ENCODE measurements around the gene MEA1. TPM values are rescaled to one million over a fixed set of nuclear protein-coding genes. Genes with fewer than 3 reads are reported as not detected.
A peak's percentile ranks its signal among the peaks of the same experiment; 100 is the strongest.
"Not testable (repeated sequence)": the region's sequence is repeated elsewhere in the genome, so short reads cannot be mapped to it uniquely, and the experiment has no call there.

The MEA1 gene
- 31.4 TPM for total RNA-seq

- peak; percentile 81 for FAIRE-seq
These were observed at the start of gene MEA1, which contains the start of gene KLHDC3 for GRCh38 chr6:43013843-43014433. TSS of gene MEA1 (minus strand) at chr6:43013946. CDS start at chr6:43013813, 133 bp downstream. TSS of gene KLHDC3 (plus strand) at chr6:43014249. CDS start at chr6:43017193, 2,944 bp downstream.

GRCh38 chr6:43062818-43063217 lies 49.1 kb upstream of the MEA1 start:
- no peak for DNase-seq (ENCODE audit: low spot score in 2 of 2)

More at GRCh38 chr6:43013843-43014433, at the start of gene MEA1, which contains the start of gene KLHDC3:
- peak; percentile 97 to 99 for DNase-seq (ENCODE audit: low spot score in 2 of 2)

GRCh38 chr6:43061861-43062260 lies 48.1 kb upstream of the MEA1 start:
- no peak for FAIRE-seq

More at GRCh38 chr6:43062818-43063217, 49.1 kb upstream of the MEA1 start:
- FAIRE-seq, result no peak

GRCh38 chr6:43060755-43061633 lies 47.2 kb upstream of the MEA1 start:
- FAIRE-seq, result no peak
- DNase-seq (ENCODE audit: low spot score in 2 of 2), result no peak

More at GRCh38 chr6:43061861-43062260, 48.1 kb upstream of the MEA1 start:
- DNase-seq (ENCODE audit: low spot score in 2 of 2), result no peak

GRCh38 chr6:43060034-43060754 lies 46.4 kb upstream of the MEA1 start:
- no peak for DNase-seq (ENCODE audit: low spot score in 2 of 2)
- no peak for FAIRE-seq

GRCh38 chr6:43059168-43060033 lies 45.7 kb upstream of the MEA1 start, which contains the start of the genes KLC4 and MRPL2:
TSS of gene KLC4 (plus strand) at chr6:43059631. CDS start at chr6:43061336, 1,705 bp downstream.
TSS of gene MRPL2 (minus strand) at chr6:43059434. CDS start at chr6:43059381, 53 bp downstream.
- FAIRE-seq, result no peak
- peak; percentile 98 to 100 for DNase-seq (ENCODE audit: low spot score in 2 of 2)

- DNase-seq (ENCODE audit: low spot score in 2 of 2), result no peak
- no peak for FAIRE-seq
These were observed 44.8 kb upstream of the MEA1 start for GRCh38 chr6:43058531-43058930.

GRCh38 chr6:43055966-43056365 lies 42.2 kb upstream of the MEA1 start:
- no peak for DNase-seq (ENCODE audit: low spot score in 2 of 2)
- FAIRE-seq, result no peak

- no peak for DNase-seq (ENCODE audit: low spot score in 2 of 2)
- FAIRE-seq, result no peak
These were observed 40.6 kb upstream of the MEA1 start for GRCh38 chr6:43054206-43054943.

- no peak for FAIRE-seq
These were observed 39.9 kb upstream of the MEA1 start, which contains the start of gene CUL7 for GRCh38 chr6:43053545-43054205. TSS of gene CUL7 (minus strand) at chr6:43053851. CDS start at chr6:43052788, 1,063 bp downstream.

GRCh38 chr6:43052842-43053544 lies 39.2 kb upstream of the MEA1 start:
- no peak for DNase-seq (ENCODE audit: low spot score in 2 of 2)
- no peak for FAIRE-seq

More at GRCh38 chr6:43053545-43054205, 39.9 kb upstream of the MEA1 start, which contains the start of gene CUL7:
- peak; percentile 85 to 95 for DNase-seq (ENCODE audit: low spot score in 2 of 2)

- DNase-seq (ENCODE audit: low spot score in 2 of 2), result no peak
- FAIRE-seq, result no peak
These were observed 38.6 kb upstream of the MEA1 start for GRCh38 chr6:43052225-43052841.

GRCh38 chr6:43050981-43051380 lies 37.2 kb upstream of the MEA1 start:
- FAIRE-seq (no peak), DNase-seq (ENCODE audit: low spot score in 2 of 2) (no peak)

- DNase-seq (ENCODE audit: low spot score in 2 of 2) (no peak), FAIRE-seq (no peak)
These were observed 34.3 kb upstream of the MEA1 start for GRCh38 chr6:43047998-43048397.

- FAIRE-seq, result no peak
These were observed 31.7 kb upstream of the MEA1 start for GRCh38 chr6:43045371-43045930.

GRCh38 chr6:43043310-43043709 lies 29.6 kb upstream of the MEA1 start:
- DNase-seq (ENCODE audit: low spot score in 2 of 2), result no peak
- FAIRE-seq, result no peak

More at GRCh38 chr6:43045371-43045930, 31.7 kb upstream of the MEA1 start:
- DNase-seq (ENCODE audit: low spot score in 2 of 2), result no peak

- DNase-seq (ENCODE audit: low spot score in 2 of 2); FAIRE-seq: not testable (repeated sequence)
These were observed 27.7 kb upstream of the MEA1 start for GRCh38 chr6:43041475-43041874.
